Measurements from ENCODE around the gene CASZ1. TPM values are rescaled to one million over a fixed set of nuclear protein-coding genes. Genes with fewer than 3 reads are reported as not detected.

The CASZ1 gene
- total and polyA plus RNA-seq, 2 experiments from 2014 or later, result 6.2 to 6.7 TPM

- no peak overlapping the region for H3K27ac Mint-ChIP-seq
- TF ChIP-seq STAT1 (IDR thresholded peaks at IDR 0.05; ENCODE audit: unreplicated experiment) (no peak), CREB1 (CRISPR knock-in tag; IDR thresholded peaks at IDR 0.05; ENCODE audit: low read depth) (no peak), POLR2AphosphoS5 (IDR thresholded peaks at IDR 0.05; ENCODE audit: low read depth) (no peak), JUNB (IDR thresholded peaks at IDR 0.05; ENCODE audit: unreplicated experiment) (no peak), REST (IDR thresholded peaks at IDR 0.05; ENCODE audit: unreplicated experiment) (no peak), EZH2 (IDR thresholded peaks at IDR 0.05; ENCODE audit: low read depth, unreplicated experiment) (no peak), ZNF114 (CRISPR knock-in tag; IDR thresholded peaks at IDR 0.05) (no peak)
- Histone ChIP-seq H3K4me1 (ENCODE audit: insufficient read depth) (0 out of 2 replicates have a peak, but pooled peaks cover 4% of the 10 kb centered on the region), H3K27me3 (ENCODE audit: insufficient read depth) (no peaks in the 10 kb centered on the region), H4K20me1 (replicated peaks; ENCODE audit: insufficient read depth) (no peaks in the 10 kb centered on the region), H3F3A (replicated peaks; ENCODE audit: low read depth) (no peaks in the 10 kb centered on the region), H3K27ac (ENCODE audit: low read depth) (no peak overlapping the region), H3K36me3 (ENCODE audit: insufficient read depth) (no peaks in the 10 kb centered on the region), H2AFZ (no peak overlapping the region), H3K4me2 (no peak overlapping the region), H3K4me3 (no peak overlapping the region), H3K9me2 (ENCODE audit: insufficient read depth) (no peaks in the 10 kb centered on the region), H3K79me2 (replicated peaks; ENCODE audit: insufficient read depth) (no peaks in the 10 kb centered on the region)
- H3K9me3 Mint-ChIP-seq, result no peaks in the 10 kb centered on the region
- H3K4me3 Mint-ChIP-seq, result no peak overlapping the region
- H3K4me1 Mint-ChIP-seq, result peaks cover 5% of the 10 kb centered on the region; the same call in 2 of the 3 replicates
- H3K36me3 Mint-ChIP-seq (ENCODE audit: low read depth), result no peaks in the 10 kb centered on the region
- DNase-seq (ENCODE audit: low spot score), result no peak
- no peak for ATAC-seq
- peaks cover 11% of the 10 kb centered on the region for H3K27me3 Mint-ChIP-seq (ENCODE audit: insufficient read depth, low read depth, poor library complexity)
These were observed 29.1 kb upstream of the CASZ1 start for GRCh38 chr1:10825592-10825991.

GRCh38 chr1:10824821-10825540 lies 28.5 kb upstream of the CASZ1 start:
- DNase-seq (ENCODE audit: low spot score) (no peak), ATAC-seq (peak; percentile 53)
- TF ChIP-seq NANOG (IDR thresholded peaks at IDR 0.05; ENCODE audit: borderline replicate concordance), result no peak
- TF ChIP-seq ZNF331 (CRISPR knock-in tag; IDR thresholded peaks at IDR 0.05; ENCODE audit: low read depth), result no peak
- no peak for TF ChIP-seq CREB1 (CRISPR knock-in tag; IDR thresholded peaks at IDR 0.05; ENCODE audit: low read depth)
- no peak for TF ChIP-seq JUNB (IDR thresholded peaks at IDR 0.05; ENCODE audit: unreplicated experiment)
- TF ChIP-seq STAT1 (IDR thresholded peaks at IDR 0.05; ENCODE audit: unreplicated experiment), result no peak
- TF ChIP-seq, protein P1, sequence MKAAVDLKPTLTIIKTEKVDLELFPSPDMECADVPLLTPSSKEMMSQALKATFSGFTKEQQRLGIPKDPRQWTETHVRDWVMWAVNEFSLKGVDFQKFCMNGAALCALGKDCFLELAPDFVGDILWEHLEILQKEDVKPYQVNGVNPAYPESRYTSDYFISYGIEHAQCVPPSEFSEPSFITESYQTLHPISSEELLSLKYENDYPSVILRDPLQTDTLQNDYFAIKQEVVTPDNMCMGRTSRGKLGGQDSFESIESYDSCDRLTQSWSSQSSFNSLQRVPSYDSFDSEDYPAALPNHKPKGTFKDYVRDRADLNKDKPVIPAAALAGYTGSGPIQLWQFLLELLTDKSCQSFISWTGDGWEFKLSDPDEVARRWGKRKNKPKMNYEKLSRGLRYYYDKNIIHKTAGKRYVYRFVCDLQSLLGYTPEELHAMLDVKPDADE (IDR thresholded peaks at IDR 0.05), result no peak
- Histone ChIP-seq H3K27ac (ENCODE audit: low read depth) (no peak overlapping the region), H3K4me3 (no peak overlapping the region), H4K20me1 (replicated peaks; ENCODE audit: insufficient read depth) (no peaks in the 10 kb centered on the region), H3K79me2 (replicated peaks; ENCODE audit: insufficient read depth) (no peaks in the 10 kb centered on the region), H2AFZ (no peak overlapping the region), H3K27me3 (ENCODE audit: insufficient read depth) (no peaks in the 10 kb centered on the region), H3F3A (replicated peaks; ENCODE audit: low read depth) (no peaks in the 10 kb centered on the region), H3K9me2 (ENCODE audit: insufficient read depth) (no peaks in the 10 kb centered on the region), H3K36me3 (ENCODE audit: insufficient read depth) (no peaks in the 10 kb centered on the region), H3K4me1 (ENCODE audit: insufficient read depth) (0 out of 2 replicates have a peak, but pooled peaks cover 4% of the 10 kb centered on the region), H3K4me2 (no peak overlapping the region)
- Mint-ChIP-seq H3K9me3 (no peaks in the 10 kb centered on the region), H3K27me3 (ENCODE audit: insufficient read depth, low read depth, poor library complexity) (peaks cover 12% of the 10 kb centered on the region), H3K4me1 (peaks cover 2% of the 10 kb centered on the region), H3K27ac (no peak overlapping the region), H3K4me3 (no peak overlapping the region), H3K36me3 (ENCODE audit: low read depth) (no peaks in the 10 kb centered on the region)
